Right ventricle myocardium inferior (tissue), 1 donor: Measurements from ENCODE around the gene RPS19BP1. TPM values are rescaled to one million over a fixed set of nuclear protein-coding genes. Genes with fewer than 3 reads are reported as not detected.

Source experiments
- ATAC-seq: fragments of 200-7000 bp; cut with Tn5 transposase; one replicate; pipeline ENCODE4 v1.9.1; 2020; ENCODE audit warnings: mild to moderate bottlenecking, moderate library complexity
- DNase-seq: peaks from one replicate; pipeline ENCODE4 v3.0.0; 2021; ENCODE audit errors: missing footprints
- intact Hi-C: fragments of 100-400 bp; cut with DNase I; formaldehyde crosslinking; loops from one replicate; pipeline ENCODE4 v1.11.0; 2022
- total RNA-seq: library from RNA; stranded (reverse); fragmentation: NEBNext Ultra II Directional; extraction: Animal tissue kit (Norgen Biotek cat#: 25700); gene quantifications from one replicate; pipeline ENCODE4 v1.2.1, GENCODE V29; 2021
- donor health status: DM: no; HTN: yes; CAD: no; lungs with severe emphysema.

The RPS19BP1 gene
- total RNA-seq, 1 donor from 2014 or later: 61.9 TPM

DNA sequence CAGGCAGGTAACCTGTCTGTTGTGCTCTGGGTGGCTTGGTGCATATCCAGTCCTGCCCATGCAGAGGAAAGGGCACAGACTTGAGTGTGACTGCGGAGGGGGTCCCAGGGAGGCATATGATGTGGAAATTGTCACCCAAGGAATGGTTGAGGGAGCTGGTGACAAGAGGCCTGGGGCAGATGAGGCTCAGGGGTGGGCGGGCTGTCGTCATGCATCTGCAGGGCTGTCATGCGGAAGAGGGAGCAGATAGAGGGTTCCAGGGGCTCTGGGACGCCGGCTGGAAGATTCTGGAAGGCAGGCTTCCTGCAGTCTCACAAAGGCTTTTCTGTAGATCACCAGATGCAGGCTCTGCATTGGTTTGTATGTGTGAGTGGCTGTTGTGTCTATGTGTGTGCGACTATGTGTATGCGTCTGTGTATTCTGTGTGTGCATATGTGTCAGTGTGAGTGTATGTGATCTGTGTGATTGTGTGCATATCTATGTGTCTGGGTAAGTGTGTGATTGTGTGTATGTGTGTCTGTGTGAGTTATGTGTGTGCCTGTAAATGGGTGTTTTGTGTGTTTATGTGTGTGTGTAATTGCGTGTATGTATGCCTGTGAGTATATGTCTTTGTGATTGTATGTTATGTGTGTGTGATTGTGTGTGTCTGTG lies 30.4 kb upstream of the RPS19BP1 start:
- no peak for DNase-seq
- intact Hi-C loops: no loop called here
- no peak for ATAC-seq

DNA sequence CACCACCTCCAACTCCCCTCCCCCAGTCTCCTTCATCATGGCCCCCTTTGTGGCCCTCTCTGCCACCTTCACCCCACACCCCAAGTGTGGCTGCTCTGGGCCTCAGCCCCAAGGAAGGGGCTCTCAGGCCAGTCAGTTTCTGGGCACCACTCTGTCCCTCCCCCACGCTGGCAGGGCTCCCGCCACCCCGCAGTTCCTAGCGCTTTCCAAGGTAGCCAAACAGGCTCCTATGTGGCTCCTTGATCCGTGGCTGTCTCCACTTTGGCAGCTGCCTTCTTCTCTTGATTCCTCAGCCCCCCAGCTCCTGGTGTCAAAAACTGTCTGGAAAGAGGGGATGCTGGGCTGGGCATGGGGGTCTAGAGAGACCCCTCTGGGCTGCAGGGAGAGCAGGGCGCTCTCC lies 27.6 kb upstream of the RPS19BP1 start:
- ATAC-seq: no peak
- DNase-seq: no peak
- intact Hi-C loops: no loop called here

DNA sequence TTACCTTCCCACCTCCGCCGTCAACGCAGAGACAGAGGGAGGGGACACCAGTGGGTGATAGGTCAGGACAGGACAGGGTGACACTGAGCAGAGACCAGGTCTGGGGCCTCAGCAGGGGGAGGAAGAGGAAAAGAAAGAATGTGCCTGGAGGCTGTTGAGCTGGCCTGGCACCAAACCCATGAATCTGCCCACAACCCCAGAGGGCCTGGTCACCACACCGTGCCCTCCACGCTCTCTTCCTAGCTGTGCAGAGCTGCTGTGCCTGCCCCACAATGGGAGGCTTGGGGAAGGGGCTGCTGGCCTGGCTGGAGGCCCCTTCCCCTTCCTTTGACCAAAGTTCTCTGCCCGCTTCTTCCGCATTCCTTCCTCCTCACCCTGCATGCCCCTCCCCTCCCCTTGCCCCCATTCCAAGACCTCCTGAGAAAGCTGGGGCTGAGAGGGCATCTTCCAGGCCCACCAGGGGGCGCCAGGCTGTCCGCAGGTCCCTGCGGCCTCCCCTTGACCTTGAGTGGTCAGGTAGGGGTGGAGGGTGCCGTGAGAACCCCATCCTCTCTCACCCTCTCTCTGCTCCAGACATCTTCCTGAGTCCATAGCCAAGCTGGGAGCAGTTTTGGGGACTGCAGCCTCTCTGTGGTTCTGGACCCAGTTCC lies 27.0 kb upstream of the RPS19BP1 start:
- intact Hi-C loops: loop anchor here (5.0 kb wide), 1 partner anchor 478 kb away; no protein-coding TSS in a partner anchor
- ATAC-seq (peak; percentile 11), DNase-seq (peak; percentile 17)

DNA sequence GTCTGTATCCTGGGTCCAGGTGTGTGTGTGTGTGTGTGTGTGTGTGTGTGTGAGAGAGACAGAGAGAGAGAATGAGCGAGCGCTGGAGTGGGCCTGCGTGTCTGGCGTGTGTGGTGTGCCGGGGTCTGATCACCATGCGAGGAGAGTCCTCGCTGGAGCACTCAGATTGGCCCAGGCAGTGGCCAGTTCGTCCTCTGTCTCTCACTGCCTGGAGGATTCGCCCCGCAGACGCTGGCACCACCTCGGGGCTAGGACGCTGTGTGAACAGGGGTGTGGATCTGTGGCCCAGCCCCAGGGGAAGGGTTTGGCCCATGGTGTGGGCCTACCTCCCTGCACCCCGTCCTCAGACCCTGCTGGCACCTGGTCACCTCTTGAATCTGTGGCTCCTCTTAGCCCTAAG lies 26.4 kb upstream of the RPS19BP1 start:
- intact Hi-C loops: loop anchor here (5.0 kb wide), 1 partner anchor 478 kb away; no protein-coding TSS in a partner anchor
- ATAC-seq (no peak), DNase-seq (no peak)

DNA sequence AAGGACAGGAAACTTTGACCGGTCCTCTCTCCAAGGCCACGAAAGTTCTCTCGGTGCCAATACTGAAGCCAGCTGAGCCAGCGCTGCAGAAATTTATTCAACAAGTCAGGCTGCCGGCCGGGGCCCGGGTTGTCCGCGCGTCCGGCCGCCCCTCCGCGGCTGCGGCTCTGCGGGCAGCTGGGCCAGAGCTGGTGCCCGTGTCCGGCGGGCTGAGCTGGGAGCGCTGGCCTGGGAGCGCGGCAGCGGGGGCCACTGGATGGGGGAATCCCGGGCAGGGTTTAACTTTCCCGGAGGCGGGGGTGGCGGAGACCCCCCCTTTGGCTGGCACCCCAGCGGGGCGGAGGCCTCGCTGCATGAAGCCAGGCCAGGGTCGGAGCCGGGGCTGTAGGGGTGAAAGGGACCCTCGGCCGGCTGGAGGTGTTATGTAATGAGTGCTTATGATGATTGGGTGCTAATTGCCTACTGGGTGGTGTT lies 25.7 kb upstream of the RPS19BP1 start:
- no peak for ATAC-seq
- peak; percentile 28 for DNase-seq
- intact Hi-C loops: loop anchor here (5.0 kb wide), 1 partner anchor 479 kb away; no protein-coding TSS in a partner anchor

DNA sequence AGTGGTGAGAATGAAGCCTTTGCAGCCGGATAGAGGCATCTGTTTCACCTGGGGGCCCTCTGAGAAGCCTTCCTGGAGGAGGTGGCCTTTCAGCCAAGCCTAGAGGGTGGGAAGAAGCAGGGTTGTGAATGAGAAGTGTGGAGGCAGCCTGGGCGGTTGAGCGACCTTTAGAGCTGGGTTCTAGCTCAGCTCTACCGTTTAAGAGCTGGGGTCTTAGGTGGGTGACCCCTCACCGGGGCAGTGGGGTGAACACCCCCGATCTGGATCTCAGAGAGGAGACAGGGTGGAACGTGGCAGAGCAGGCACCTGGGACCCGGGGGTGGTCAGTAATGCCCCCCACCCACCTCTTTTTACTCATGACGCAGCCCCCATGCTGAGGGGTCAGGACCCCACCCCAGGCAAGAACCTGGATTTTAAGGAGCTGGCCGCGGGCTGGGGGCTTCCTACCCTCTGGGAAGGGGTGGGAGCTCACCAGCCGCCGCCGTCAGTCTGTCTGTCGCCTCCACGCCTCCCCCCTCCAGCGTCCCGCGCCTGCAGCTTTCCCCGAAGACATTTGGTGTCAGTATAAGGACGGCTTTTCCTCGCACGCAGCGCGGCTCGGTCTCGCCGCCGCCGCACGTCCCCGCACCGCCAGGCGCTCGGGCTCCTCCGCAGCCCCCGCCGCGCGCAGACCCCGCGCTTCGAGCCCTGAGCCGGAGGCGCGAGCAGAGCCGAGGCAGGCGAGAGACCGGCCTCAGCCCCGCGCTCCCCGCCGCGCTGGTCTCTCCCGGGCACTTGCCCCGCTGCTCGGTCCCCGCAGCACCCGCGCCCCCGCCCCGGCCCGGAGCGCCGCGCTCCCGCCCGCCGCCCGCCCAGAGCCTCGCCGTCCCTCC lies 24.7 kb upstream of the RPS19BP1 start:
- no peak for ATAC-seq
- peak; percentile 62 for DNase-seq
- intact Hi-C loops: loop anchor here (5.0 kb wide), 1 partner anchor 480 kb away; no protein-coding TSS in a partner anchor

DNA sequence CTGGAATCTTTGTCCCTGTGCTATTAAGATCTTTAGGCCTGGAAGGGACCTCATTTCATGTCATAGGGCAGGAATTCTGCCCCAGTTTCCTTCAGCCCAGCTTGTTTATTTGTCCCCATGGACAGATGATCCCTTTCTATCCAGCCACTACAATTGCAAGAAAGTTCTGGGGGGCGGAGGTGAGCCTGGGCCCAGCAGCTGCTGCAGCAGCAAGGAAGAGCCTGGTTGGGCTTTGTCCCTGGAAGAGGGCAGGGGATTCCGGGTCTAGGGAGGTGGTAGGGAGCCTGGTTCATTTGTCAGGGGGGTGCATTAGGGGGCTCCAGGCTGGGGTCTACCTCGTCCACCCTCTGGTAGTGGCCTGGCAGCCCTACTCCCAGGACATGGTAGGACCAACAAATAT lies 21.6 kb upstream of the RPS19BP1 start:
- intact Hi-C loops: no loop called here
- no peak for ATAC-seq
- DNase-seq: no peak

DNA sequence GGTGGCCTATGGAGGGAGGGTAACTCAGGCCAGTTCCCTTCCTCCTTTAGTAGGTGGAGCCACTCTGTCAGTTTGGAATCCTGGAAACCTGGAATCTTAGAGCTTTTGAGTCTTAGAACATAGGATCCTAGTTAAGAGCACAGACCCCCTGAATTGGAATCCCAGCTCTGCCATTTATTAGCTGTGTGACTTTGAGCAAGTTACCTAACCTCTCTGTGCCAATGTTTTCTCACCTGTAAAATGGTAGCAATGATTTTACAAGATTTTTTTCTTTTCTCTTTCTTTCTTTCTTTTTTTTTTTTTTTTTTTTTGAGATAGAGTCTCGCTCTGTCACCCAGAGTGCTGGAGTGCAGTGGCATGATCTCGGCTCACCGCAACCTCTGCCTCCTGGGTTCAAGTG lies 20.9 kb upstream of the RPS19BP1 start:
- intact Hi-C loops: no loop called here
- DNase-seq (peak; percentile 1), ATAC-seq (no peak)

DNA sequence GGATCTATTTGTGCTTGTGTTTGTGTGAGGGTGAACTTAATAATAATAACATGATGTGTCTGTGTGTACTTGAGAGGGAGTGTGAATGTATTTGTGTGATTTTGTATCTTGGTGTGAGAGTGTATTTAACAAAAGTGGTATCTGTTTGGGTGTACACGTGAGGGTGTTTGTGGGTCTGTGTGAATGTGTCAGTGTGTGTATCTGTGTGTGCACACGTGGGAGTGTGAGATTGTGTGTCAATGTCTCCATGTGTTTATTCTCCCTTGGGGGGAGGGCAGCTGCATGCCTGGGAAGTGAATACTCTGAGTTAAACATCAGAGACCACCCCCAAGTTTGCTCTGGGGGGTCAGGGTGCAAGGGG lies 15.0 kb upstream of the RPS19BP1 start:
- DNase-seq (peak; percentile 2), ATAC-seq (no peak)
- intact Hi-C loops: no loop called here

DNA sequence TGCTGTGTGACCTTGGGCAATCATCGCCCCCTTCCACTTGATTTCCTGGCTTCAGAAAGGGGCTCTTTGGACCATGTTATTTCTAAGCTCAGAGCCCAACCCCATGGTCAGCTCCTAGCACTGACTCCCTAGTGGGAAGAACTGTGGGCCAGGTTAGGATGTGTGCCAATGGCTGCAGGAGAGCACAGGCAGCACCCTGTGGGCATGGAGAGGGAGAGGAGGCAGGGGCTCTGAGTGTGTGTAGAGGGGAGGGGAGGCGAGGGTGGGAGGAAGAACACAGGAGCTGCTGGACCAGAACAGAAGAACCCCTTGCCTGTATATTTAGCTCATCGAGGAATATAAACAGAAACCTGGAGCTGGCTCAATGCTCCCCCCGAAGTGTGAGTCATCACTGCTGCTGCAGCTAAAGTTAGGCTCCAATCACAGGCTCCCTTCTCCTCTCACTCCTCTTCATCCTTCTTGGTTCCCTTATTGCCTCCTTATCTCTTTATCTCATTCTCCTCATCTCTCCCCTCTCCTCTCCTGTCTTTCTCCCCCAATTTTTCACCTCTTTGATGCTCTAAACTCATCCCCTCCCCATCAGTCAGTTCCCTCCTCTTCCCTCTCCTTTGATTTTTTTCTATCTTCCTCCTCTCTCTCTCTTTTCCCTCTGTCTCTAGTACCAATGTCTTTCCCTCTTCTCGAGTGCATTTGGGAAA lies 14.5 kb upstream of the RPS19BP1 start:
- ATAC-seq (no peak), DNase-seq (no peak)
- intact Hi-C loops: no loop called here

DNA sequence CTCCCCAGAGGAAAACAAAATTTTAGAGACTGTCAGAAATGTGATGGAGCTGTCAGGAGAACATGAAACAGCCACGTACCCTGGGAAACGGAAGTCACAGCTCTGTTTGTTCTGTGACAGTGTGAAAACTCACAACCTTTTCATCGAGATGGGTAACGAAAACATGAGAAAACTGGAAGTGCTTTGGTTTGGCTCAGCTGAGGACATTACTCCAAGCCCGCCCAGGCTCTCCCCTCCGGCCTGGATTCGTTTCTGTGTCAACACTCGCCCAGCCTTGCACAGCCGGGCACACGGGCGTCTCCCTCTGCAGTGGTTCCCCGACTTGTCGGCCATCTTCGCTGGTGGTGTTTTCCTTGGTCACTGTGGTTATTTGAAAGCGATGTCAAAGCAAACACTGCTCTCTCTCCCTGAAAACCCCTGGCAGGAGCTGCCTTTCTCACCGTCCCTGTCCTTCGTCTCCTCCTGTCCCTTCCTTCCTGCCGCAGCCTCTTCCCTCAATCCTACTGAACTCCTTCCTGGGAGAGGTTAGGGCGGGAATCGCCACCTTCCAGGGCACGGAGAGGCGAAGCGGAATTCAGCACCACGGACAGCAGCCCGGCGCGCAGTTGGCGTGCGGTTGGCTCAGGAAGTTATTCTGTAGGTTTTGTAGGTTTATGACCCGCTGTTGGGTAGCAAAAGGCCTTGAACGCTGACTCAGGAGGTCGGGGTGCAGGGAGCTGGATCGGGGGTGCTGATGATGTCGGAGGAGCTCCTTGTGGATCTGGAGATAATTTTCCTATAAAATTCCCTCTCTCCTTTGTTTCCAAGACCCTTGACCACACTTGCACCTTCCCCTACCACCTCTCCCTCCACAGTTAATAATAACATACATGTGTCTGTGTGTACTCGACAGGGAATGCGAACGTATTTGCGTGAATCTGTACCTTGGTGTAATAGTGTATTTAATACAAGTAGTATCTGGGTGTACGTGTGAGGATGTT lies 13.1 kb upstream of the RPS19BP1 start:
- DNase-seq (no peak), ATAC-seq (no peak)
- intact Hi-C loops: no loop called here

DNA sequence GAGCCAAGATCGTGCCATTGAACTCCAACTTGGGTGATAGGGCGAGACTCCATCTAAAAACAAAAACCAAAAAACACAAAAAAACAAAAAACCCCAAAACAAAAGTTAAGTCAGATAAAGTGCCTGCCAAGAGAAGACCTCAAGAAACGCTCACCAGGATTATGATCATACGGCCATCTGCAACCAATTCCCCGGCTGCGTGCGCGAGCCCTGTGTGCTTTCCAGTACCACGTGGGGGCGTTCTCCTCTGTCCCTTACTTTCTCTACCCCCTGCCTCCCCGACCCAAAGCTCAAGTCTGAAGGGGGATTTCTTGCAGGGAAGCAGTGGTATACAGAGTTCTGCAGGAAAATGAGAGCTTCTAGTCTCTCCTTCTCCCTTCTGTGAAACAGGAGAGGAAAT lies 10.5 kb upstream of the RPS19BP1 start:
- DNase-seq (no peak), ATAC-seq (no peak)
- intact Hi-C loops: no loop called here

DNA sequence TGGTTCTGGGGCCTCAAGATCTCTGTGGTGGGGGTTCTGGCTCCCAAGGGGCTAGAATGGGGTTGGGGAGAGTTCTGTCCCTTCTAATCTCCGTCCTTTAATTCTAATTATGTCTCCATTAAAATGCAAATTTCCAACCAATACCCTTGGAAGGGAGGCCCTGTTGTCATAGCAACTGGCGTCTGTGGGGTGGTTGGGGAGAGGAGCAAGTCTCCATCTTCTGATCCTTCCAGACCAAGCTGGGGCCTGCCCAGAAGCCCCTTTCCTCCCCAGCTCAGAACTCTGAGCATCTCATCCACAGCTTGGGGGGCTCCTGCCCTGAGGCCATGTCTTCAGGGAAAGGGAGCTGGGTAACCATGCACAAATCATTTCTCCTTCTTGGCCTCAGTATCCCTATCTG lies 5.4 kb upstream of the RPS19BP1 start:
- ATAC-seq (no peak), DNase-seq (no peak)
- intact Hi-C loops: no loop called here

DNA sequence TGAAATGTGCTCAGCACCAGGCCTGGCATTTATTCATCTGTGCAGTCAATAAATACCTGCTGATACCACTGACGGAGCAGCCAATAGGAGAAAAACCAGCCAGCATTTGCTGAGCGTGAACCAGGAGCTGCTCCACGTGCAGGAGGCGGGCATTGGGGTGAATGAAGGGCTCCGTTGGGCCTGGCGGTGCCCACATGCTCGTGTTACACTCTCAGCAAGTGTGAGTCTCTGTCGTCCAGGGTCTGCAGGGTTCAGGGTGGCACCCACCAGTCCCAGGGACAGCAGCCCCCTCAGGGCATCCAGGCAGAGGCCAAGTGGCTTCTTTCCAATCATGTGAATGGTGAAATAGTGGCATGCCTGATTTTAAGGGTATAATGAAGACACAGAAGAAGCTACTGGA lies 4.2 kb upstream of the RPS19BP1 start:
- ATAC-seq (no peak), DNase-seq (peak; percentile 25)
- intact Hi-C loops: no loop called here

DNA sequence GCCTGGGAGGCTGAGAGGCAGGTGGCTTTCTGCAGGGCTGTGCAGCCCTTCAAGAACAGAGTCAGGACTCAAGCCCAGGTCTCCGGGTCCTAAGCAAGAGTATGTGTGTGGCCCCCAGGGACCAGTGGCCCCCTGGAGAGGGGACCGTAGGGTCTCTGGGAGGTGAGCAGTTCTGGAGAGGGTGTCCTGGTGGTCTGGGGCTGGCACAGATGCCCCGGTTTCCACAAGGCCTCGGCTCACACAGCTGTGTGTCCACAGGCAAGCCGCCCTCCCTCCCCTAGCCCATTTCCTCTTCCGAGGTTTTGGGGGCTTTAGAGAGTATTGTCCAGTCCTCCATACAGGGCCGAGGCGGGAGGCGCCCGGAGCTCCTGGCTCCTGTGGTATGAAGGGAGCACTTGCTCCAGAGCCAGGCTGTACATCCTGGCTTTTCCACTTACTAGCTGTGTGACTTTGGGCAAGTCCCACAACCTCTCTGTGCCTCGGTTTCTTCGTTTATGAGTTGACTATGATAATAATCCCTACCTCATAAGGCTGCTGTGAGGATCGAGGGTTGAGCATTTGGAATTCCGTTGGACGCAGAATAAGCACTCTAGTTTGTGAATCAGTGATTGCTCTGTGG lies 3.4 kb upstream of the RPS19BP1 start:
- no peak for ATAC-seq
- peak; percentile 58 for DNase-seq
- intact Hi-C loops: loop anchor here (2.0 kb wide), 1 partner anchor 811 kb away; the partner anchor contains the start of gene ADSL

DNA sequence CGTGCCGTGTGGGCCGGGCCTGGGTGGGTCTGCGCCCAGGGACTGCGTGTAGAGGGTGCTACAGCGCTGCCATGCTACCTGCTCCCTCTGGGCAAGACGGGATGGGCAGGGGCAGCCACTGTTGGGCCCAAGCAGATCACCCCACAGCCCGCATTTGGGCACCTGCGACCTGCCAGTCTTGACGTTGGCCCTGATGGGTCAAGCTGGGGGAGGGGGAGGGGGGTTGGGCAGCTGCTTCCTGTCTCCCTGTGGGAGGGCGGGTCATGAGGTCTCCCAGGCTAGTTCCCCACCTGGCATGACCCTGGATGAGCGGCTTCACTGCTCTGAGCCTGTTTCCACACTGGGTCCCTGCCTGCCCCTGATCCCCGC lies 2.8 kb upstream of the RPS19BP1 start:
- DNase-seq (peak; percentile 61), ATAC-seq (no peak)
- intact Hi-C loops: loop anchor here (2.0 kb wide), 1 partner anchor 811 kb away; the partner anchor contains the start of gene ADSL
